Measurements from ENCODE around the gene SAFB.

GRCh38 chr19:5686647-5687359 lies 63.9 kb downstream of the SAFB start:
- TF ChIP-seq, protein P1, sequence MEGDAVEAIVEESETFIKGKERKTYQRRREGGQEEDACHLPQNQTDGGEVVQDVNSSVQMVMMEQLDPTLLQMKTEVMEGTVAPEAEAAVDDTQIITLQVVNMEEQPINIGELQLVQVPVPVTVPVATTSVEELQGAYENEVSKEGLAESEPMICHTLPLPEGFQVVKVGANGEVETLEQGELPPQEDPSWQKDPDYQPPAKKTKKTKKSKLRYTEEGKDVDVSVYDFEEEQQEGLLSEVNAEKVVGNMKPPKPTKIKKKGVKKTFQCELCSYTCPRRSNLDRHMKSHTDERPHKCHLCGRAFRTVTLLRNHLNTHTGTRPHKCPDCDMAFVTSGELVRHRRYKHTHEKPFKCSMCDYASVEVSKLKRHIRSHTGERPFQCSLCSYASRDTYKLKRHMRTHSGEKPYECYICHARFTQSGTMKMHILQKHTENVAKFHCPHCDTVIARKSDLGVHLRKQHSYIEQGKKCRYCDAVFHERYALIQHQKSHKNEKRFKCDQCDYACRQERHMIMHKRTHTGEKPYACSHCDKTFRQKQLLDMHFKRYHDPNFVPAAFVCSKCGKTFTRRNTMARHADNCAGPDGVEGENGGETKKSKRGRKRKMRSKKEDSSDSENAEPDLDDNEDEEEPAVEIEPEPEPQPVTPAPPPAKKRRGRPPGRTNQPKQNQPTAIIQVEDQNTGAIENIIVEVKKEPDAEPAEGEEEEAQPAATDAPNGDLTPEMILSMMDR (IDR thresholded peaks at IDR 0.05 in 4 of 5, conservative IDR thresholded peaks at IDR 0.05 in 1 of 5) = peak; percentile 68 to 91 (median 84)
- TF ChIP-seq POLR2A (IDR thresholded peaks at IDR 0.05) = peak in 1 of 2 donors; percentile 44
